ENCODE measurements around the gene ZNF491.
"Not testable (repeated sequence)": the region's sequence is repeated elsewhere in the genome, so short reads cannot be mapped to it uniquely, and the experiment has no call there.

Gene ZNF491

DNA sequence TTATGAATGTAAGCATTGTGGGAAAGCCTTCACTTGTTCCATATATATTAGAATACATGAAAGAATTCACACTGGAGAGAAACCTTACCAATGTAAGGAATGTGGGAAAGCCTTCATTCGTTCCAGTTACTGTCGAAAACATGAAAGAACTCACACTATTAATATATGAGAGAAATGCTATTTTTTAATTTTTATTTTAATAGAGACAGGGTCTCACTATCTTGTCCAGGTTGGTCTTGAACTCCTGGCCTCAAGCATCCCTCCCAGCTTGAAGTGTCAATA, 8.7 kb downstream of the ZNF491 start:
- no peak for DNase-seq

DNA sequence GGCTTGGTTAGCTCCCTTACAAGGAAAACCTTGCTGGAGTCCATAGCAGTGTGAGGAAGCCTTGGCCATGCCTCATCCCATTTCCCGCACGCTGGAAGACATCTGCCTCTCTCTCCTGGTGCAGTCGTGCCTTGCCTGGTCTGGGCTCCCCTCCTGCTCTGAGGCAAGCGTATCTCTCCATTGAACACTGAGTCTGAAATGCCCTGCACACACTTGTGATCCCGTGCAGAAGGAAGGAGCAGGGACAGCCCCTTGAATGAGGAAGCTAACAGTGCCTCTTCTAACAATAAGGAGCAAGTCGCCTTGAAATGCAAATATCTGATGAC, 15.3 kb downstream of the ZNF491 start:
- DNase-seq: no peak

DNA sequence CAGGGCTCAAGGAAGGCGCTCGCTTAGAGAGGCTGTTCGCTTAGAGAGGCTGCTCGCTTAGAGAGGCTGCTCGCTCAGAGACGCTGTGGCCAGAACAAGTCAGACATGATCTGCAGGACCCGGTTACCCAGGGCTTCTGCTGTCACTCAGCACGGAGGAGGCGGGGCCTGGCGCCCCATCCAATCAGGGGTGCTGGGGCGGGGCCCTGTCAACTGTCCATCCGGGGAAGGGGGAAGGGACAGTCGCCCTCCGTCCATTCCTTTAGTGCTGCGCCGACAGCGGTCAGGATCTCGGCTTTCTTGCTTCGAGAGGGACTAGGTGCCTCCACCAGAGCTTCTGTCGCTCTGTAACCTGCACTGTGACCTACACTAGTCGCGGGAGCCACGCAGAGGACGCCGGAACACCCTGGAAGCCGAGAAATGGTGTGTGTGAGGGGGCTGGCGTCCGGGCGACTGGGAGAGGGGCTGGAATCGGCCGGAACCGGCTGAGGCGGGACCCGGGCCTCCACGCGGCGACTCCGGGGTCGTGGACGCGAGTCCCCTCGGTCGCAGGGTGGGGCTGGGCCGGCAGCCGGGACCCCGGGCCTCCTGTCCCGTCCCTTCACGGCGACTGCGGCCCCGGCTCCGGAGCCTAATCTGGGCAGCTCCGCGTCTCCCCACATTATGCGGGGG, 15.8 kb downstream of the ZNF491 start, which contains the start of gene ZNF440:
Gene ZNF440, plus strand, starts transcription at position 245 of the 671 bp plus-strand sequence. Its CDS starts 175 bp downstream, at position 420.
- DNase-seq: peak; percentile 91

DNA sequence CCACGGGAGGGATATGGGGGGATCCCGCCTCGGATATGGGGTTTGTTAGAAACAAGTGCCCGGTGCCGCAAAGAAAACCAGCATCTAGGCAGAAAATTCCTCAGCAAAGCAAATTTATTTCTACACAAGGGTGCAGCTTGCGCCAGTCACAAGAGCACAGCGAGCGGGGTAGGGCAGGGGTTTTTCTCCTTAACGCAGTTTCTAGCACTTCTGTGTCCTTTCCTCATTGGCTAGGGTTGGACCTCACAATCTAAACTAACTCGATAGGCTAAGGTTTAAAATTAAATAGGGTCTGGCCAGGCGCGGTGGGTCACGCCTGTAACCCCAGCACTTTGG, 16.3 kb downstream of the ZNF491 start:
- peak; percentile 18 for DNase-seq

DNA sequence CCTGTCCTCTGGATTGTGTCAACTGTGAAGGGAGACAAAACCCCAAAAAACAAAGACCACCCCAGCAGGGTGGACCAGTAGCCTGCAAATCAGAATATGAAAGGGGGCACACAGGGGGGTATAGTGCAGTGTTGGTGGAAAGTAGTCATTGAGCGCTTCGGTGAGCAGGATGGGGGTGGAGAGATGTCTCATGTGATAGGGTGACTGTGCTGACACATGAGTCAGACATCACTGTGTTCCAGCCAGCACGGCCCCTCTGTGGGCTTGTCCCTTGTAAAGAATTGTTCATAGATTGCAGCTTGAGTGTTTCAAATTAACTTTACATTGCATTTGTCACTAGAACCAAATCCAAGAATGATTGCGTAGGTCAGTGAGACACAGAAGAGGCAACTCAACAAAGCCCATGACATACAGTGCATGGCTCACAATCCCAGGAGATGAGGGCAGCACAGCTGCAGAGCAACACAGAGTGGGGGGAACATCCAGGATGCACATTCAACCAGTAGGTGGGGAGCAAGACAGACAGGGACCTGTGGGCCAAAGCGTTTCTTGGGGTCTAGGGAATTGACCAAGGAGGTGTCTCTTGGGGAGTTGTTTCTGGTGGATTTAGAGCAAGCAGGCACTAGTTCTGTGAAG, 23.3 kb downstream of the ZNF491 start:
- DNase-seq: peak; percentile 4

DNA sequence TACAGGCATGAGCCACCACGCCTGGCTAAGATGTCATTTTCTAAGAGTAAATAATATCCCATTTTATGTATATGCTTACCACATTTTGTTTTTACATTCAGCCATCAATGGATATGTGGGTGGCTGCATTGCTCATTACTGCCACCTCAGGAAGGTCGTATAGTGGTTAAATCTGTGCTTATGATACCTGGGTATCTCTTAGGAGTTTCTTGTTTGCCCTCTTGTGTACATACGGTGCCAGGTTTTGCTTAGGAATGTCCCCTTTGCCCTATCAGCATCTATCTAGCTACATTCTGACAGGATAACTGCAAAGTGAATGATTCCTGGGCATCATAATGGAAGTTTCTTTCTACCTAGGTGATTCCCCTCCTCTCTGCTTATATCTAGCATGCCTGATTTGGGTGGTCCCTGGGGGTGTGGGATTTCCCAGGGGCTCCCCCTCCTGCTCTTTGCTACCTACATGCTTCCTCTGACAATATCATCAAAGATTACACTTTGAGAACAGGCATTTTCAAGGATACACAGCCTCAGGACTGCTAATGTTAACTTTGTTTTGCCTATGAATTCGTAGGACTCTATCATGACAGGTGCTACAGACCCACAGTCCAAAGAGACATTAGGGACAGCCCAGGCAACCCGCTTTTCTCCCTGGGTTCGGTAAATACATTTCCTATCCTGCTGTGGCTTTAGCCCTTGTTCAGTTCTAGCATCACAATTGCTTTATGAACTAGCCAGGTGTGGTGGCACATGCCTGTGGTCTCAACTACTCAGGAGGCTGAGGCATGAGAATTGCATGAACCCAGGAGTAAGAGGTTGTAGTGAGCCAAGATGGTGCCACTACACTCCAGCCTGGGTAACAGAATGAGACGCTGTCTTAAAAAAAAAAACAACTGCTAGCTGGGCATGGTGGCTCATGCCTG, 30.9 kb downstream of the ZNF491 start:
- not testable (repeated sequence) for DNase-seq

DNA sequence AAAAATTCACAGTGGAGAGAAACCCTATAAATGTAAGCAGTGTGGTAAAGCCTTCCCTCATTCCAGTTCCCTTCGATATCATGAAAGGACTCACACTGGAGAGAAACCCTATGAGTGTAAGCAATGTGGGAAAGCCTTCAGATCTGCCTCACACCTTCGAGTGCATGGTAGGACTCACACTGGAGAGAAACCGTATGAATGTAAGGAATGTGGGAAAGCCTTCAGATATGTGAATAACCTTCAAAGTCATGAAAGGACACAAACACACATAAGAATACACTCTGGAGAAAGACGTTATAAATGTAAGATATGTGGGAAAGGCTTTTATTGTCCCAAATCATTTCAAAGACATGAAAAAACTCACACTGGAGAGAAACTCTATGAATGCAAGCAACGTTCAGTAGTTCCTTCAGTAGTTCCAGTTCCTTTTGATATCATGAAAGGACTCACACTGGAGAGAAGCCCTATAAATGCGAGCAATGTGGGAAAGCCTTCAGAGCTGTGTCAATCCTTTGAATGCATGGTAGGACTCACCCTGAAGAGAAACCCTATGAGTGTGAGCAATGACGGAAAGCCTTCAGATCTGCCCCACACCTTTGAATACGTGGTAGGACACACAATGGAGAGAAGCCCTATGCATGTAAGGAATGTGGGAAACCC, 34.1 kb downstream of the ZNF491 start:
- no peak for DNase-seq

DNA sequence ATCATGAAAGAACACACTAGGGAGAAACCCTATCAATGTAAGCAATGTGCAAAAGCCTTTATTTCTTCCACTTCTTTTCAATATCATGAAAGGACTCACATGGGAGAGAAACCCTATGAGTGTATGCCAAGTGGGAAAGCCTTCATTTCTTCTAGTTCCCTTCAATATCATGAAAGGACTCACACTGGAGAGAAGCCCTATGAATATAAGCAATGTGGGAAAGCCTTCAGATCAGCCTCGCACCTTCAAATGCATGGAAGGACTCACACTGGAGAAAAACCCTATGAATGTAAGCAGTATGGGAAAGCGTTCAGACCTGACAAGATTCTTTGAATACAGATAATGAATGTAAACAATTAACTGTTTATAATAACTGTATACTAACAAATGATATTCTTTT, 35.2 kb downstream of the ZNF491 start:
- no peak for DNase-seq

DNA sequence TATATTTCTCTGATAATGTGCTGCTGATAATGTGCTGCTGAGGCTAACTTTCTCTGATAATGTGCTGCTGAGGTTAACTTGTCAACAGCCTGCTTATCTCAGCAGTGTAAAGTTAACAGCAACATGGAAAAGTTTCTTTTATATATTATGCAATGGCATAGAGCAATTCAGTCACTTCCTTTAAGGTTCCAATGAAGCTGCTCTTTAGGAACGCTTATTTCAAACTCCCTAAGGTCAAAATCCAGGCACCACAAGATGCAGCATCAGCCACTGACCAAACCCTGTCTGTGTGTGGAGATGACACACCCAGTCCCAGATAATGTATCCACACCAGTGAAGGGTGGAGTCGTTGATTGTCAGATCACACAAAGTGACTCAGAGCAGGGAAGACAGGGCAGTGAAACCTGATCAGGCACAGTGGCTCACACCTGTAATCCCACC, 37.3 kb downstream of the ZNF491 start:
- DNase-seq: not testable (repeated sequence)

DNA sequence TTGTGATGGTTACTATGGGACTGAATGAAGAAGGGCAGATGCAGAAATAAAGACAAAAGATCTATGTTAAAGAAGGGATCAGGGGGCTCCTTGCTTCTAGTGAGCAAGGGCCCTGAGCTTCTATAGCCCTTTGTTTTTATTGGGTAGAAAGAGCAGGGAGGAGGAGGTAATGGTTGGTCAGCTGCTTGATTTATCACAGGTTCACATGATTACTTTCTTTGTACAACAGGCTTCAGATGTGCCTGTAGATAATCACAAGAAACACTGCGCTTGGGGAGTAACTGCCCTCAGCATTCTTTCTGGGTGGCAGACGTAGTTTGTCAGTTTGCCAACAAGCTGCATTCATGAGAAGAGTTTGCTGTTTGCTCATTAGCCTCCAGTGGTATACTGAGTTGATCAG, 45.4 kb downstream of the ZNF491 start:
- DNase-seq: no peak

DNA sequence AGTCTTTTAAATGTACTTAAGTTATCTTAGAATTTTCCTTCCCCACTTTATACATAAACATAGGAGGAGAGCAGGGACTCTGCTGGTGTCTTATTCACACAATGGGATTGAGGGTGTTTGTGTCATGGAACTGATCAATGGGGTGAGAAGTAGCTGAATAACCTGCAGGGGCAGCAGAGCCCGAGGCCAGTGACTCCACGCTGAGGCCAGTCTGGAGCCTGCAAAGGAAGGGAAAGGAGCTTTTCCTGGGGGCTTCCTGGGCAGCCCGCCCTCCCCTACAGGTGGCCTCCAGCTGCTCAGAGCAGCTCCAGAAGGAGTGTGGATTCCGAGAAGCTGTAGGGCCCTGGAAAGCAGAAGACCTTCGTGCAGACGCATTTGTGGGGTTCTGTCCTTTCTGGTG, 49.3 kb downstream of the ZNF491 start:
- DNase-seq: not testable (repeated sequence)

DNA sequence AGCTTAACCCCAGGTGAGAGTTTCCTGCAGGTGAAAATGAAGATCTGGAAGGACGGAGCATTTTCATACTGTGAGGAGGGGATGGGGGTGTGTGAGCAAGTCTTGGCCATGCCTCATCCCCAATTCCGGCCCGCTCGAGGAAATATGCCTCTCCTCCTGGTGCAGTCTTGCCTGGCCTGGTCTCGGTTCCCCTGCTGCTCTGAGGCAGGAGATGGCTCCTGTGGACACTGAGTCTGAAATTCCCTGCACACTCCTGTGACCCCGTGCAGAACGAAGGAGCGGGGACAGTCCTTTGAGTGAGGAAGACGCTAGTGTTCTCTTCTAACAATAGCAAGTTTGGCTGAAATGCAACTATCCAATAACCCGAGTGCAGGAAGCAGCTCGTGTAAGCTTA, 49.9 kb downstream of the ZNF491 start:
- no peak for DNase-seq

DNA sequence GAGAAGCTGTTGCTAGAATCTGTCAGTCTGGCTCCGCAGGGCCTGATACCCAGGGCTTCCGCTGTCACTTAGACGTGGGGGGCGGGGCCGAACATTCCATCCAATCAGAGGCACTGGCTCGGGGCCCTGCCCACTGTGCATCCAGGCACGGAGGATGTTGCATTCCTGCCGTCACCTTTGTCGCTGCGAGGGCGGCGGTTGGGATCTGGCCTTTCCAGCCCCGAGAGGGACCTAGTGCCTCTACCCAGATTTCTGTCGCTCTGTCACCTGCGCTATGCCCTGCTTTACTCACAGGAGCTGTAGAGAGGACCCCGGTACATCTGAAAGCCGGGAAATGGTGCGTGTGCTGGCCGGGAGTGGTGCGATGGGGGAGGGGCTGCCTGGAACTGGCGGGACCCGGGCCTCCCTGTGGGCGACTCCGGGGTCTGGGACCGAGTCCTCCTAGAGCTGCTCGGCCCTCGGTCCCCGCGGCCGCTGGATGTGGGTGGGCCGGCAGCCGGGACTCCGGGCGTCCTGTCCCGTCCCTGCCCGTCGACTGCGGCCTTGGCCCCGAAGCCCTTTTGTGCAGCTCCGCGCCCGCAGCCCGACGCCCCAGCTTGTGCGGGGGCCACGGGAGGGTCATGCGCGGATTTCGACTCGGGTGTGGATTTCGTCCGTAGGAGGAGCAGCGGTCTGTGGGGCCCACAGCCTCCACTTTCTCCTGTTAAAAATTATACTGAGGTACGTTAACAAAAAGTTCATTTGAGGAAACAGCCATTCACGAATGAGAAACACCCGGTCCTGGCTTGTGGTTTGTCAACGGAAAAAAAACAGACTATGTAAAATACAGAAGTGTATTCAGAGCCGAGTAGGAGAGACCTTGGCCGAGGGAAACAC, 50.5 kb downstream of the ZNF491 start, which contains the start of gene ZNF439:
Gene ZNF439, plus strand, starts transcription at position 133 of the 876 bp plus-strand sequence. Its CDS starts 142 bp downstream, at position 275.
- peak; percentile 77 for DNase-seq

DNA sequence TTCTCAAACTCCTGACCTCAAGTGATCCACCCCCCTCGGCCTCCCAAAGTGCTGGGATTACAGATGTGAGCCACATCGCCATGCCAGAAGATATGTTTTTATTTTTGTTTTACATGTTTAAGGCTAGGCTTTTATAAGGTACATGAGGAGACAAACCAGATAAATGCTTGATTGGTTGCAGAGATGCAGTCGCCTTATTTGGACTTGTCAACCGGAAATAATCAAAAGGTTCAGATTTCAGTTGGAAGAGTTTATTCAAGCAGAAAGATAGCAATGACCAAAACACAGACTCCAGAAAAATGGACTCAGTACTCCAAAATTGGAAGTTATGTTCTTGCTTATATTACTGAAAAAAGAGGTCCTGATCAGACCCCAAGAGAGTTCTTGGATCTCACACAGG, 52.0 kb downstream of the ZNF491 start:
- DNase-seq: not testable (repeated sequence)

DNA sequence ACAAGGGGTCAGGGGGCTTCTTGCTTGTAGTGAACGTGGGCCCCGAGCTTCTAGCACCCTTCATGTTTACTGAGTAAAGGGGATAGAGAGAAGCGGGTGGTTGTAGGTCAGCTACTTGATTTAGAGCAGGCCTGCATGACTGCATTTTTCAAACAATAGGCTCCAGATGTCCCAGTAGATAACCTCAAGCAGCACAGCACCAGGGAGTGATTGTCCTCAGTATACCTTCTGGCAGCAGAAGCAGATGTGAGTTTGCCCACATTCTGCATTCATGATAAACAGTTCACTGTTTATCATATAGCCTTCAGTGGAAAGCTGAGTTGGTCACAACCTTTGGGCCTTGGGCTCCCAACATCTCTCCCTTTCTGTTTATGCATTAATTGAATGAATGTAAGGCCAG, 55.0 kb downstream of the ZNF491 start:
- no peak for DNase-seq

DNA sequence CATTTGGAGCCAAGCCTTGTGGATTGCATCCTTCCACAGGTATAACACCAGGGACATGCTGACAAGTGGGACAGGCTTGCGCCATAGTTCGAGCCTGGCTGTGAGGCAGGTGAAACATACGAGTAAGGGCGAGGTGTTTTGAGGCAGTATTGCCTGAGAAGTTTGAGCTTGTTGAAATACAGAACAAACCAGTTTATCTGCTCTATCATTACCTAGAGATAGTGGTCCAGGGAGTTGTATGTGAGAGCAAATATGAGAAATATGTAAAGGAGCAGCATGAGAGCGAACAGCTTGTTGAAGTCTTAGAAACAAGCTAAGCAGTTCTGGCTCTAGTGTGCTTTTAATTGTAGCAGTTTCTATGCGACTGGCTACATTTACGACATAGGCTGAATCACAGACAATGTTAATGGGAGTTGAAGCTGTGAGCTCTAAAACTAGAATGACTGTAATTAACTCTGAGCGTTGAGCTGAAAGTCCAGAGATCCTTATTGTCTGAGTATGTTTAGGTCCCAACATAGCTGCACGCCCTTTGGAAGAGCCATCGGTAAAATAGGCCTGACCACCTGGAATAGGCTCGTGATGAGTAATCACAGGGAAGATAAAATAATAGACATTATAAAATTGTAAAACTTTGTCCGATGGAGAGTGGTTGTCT, 58.4 kb downstream of the ZNF491 start:
- DNase-seq: no peak

All from fibroblast of skin of abdomen (primary cell).